WTC11 (cell line): ENCODE results near the gene NID2. TPM values are rescaled to one million over a fixed set of nuclear protein-coding genes. Genes with fewer than 3 reads are reported as not detected.
A peak's percentile ranks its signal among the peaks of the same experiment; 100 is the strongest.

Source experiments
- ATAC-seq: fragments of 200-7000 bp; cut with Tn5 transposase; 2 replicates; pipeline ENCODE4 v1.10.0; 2021; ENCODE audit warnings: mild to moderate bottlenecking, moderate library complexity
- CTCF ChIA-PET: fragments of 300-600 bp; sonication (Branson Sonifier 250); formaldehyde crosslinking; loops from one replicate; lab custom pipeline; 2021; ENCODE audit warnings: antibody characterized with exemption; lab: Charles Lee
- POLR2A ChIA-PET: fragments of 350-600 bp; sonication (Branson Sonifier 250); formaldehyde crosslinking; loops from one replicate; lab custom pipeline; 2021; ENCODE audit warnings: antibody characterized with exemption; lab: Charles Lee
- DNase-seq: peaks from one replicate; pipeline ENCODE4 v3.0.0; 2021; ENCODE audit warnings: low spot score
- H3K27ac Mint-ChIP-seq: 2 replicates; pipeline ENCODE4 v1.8.0; 2021; ENCODE audit warnings: mixed read lengths
- H3K27me3 Mint-ChIP-seq: 2 replicates; pipeline ENCODE4 v1.8.0; 2021; ENCODE audit warnings: low read depth, mild to moderate bottlenecking, moderate library complexity, mixed read lengths
- H3K36me3 Mint-ChIP-seq: 2 replicates; pipeline ENCODE4 v1.8.0; 2021; ENCODE audit warnings: mixed read lengths
- H3K4me1 Mint-ChIP-seq: 2 replicates; pipeline ENCODE4 v1.8.0; 2022; ENCODE audit warnings: mixed read lengths
- H3K4me3 Mint-ChIP-seq: 2 replicates; pipeline ENCODE4 v1.8.0; 2021; ENCODE audit warnings: mild to moderate bottlenecking, moderate library complexity, mixed read lengths
- H3K9me3 Mint-ChIP-seq: 2 replicates; pipeline ENCODE4 v1.8.0; 2021; ENCODE audit warnings: mixed read lengths
- AR ChIP-seq: fragments of 250-450 bp; sonication (Bioruptor Pico); IDR thresholded peaks from 2 replicates; pipeline ENCODE4 v1.9.0; 2021; ENCODE audit warnings: mild to moderate bottlenecking
- ATF2 ChIP-seq: sonication (generic); formaldehyde crosslinking; IDR thresholded peaks from 2 replicates; pipeline ENCODE4 v1.8.1; 2022; ENCODE audit warnings: low read depth, missing genetic modification reagents, borderline replicate concordance
- CDX4 ChIP-seq: fragments of 250-450 bp; sonication (Bioruptor Pico); IDR thresholded peaks from 2 replicates; pipeline ENCODE4 v1.9.0; 2021; ENCODE audit warnings: moderate library complexity, mild to moderate bottlenecking, inconsistent platforms, borderline replicate concordance
- FOXK1 ChIP-seq: sonication (generic); formaldehyde crosslinking; IDR thresholded peaks from 2 replicates; pipeline ENCODE4 v1.8.0; 2022; ENCODE audit warnings: mild to moderate bottlenecking, moderate library complexity, missing genetic modification reagents
- JUN ChIP-seq: sonication (generic); formaldehyde crosslinking; IDR thresholded peaks from 2 replicates; pipeline ENCODE4 v1.8.0; 2023; ENCODE audit warnings: mild to moderate bottlenecking, missing genetic modification reagents
- MLX ChIP-seq: sonication (generic); formaldehyde crosslinking; IDR thresholded peaks from 2 replicates; pipeline ENCODE4 v1.8.1; 2023; ENCODE audit warnings: mild to moderate bottlenecking, missing genetic modification reagents, moderate library complexity
- MYBL2 ChIP-seq: sonication (generic); formaldehyde crosslinking; IDR thresholded peaks from 2 replicates; pipeline ENCODE4 v1.8.1; 2023; ENCODE audit warnings: mild to moderate bottlenecking, moderate library complexity, missing genetic modification reagents
- NFYB ChIP-seq: sonication (generic); formaldehyde crosslinking; conservative IDR thresholded peaks from 2 replicates; pipeline ENCODE4 v1.8.0; 2022; ENCODE audit warnings: low read depth, missing genetic modification reagents
- PRDM15 ChIP-seq: sonication (generic); formaldehyde crosslinking; IDR thresholded peaks from 2 replicates; pipeline ENCODE4 v1.8.0; 2022; ENCODE audit warnings: missing genetic modification reagents
- SMAD4 ChIP-seq: sonication (generic); formaldehyde crosslinking; IDR thresholded peaks from 2 replicates; pipeline ENCODE4 v1.8.0; 2022; ENCODE audit warnings: mild to moderate bottlenecking, missing genetic modification reagents
- TP53 ChIP-seq: sonication (generic); formaldehyde crosslinking; IDR thresholded peaks from 2 replicates; pipeline ENCODE4 v1.8.1; 2023; ENCODE audit warnings: mild to moderate bottlenecking, missing genetic modification reagents
- ZNF138 ChIP-seq: sonication (generic); formaldehyde crosslinking; conservative IDR thresholded peaks from 2 replicates; pipeline ENCODE4 v1.8.1; 2022; ENCODE audit warnings: mild to moderate bottlenecking, moderate library complexity, missing genetic modification reagents
- ZNF423 ChIP-seq: fragments of 250-450 bp; sonication (Bioruptor Pico); IDR thresholded peaks from 2 replicates; pipeline ENCODE4 v2.1.2; 2022; ENCODE audit warnings: mild to moderate bottlenecking, moderate library complexity
- total RNA-seq: library from RNA; stranded (reverse); gene quantifications from 3 replicates; pipeline ENCODE4 v1.2.3, GENCODE V29; 2021

Gene NID2
- total RNA-seq, 1 experiment from 2014 or later = 5.4 TPM

GRCh38 chr14:51993285-51993920, 75.5 kb downstream of the NID2 start:
- peaks cover 8% of the 10 kb centered on the region for H3K4me1 Mint-ChIP-seq
- CTCF ChIA-PET = no interaction called here
- no peak overlapping the region for H3K4me3 Mint-ChIP-seq
- no peaks in the 10 kb centered on the region for H3K27me3 Mint-ChIP-seq
- no peak overlapping the region for H3K27ac Mint-ChIP-seq
- H3K36me3 Mint-ChIP-seq = peaks cover 42% of the 10 kb centered on the region
- DNase-seq (no peak), ATAC-seq (no peak)
- POLR2A ChIA-PET = no interaction called here
- no peak for TF ChIP-seq SMAD4
- no peak for TF ChIP-seq ZNF138 (CRISPR knock-in tag)
- TF ChIP-seq FOXK1 (CRISPR knock-in tag) = no peak
- TF ChIP-seq MYBL2 (CRISPR knock-in tag) = no peak
- no peak for TF ChIP-seq PRDM15 (CRISPR knock-in tag)
- no peak for TF ChIP-seq MLX (CRISPR knock-in tag)
- H3K9me3 Mint-ChIP-seq = no peaks in the 10 kb centered on the region

GRCh38 chr14:51990488-51990887, 78.4 kb downstream of the NID2 start:
- H3K4me3 Mint-ChIP-seq = peak overlapping the region; percentile 93
- H3K36me3 Mint-ChIP-seq = peaks cover 33% of the 10 kb centered on the region
- ChIA-PET CTCF (interaction anchor here (0.6 to 1.5 kb wide), 2 partner anchors 23 to 24 kb away, joined by 3 to 5 read pairs; no protein-coding TSS in a partner anchor), POLR2A (no interaction called here)
- DNase-seq (no peak), ATAC-seq (no peak)
- H3K4me1 Mint-ChIP-seq = peaks cover 9% of the 10 kb centered on the region
- peaks cover 1% of the 10 kb centered on the region for H3K27me3 Mint-ChIP-seq
- H3K27ac Mint-ChIP-seq = no peak overlapping the region
- no peak for TF ChIP-seq TP53 (CRISPR knock-in tag)
- no peak for TF ChIP-seq ZNF423 (CRISPR knock-in tag)
- TF ChIP-seq NFYB = no peak
- no peak for TF ChIP-seq JUN (CRISPR knock-in tag)
- no peak for TF ChIP-seq CDX4
- no peak for TF ChIP-seq ZNF138 (CRISPR knock-in tag)
- no peak for TF ChIP-seq AR (CRISPR knock-in tag)
- no peak for TF ChIP-seq ATF2
- H3K9me3 Mint-ChIP-seq = no peaks in the 10 kb centered on the region
